ENCODE results near the gene MTMR4. TPM values are rescaled to one million over a fixed set of nuclear protein-coding genes. Genes with fewer than 3 reads are reported as not detected.
A peak's percentile ranks its signal among the peaks of the same experiment; 100 is the strongest.
"Not testable (repeated sequence)": the region's sequence is repeated elsewhere in the genome, so short reads cannot be mapped to it uniquely, and the experiment has no call there.

MTMR4 gene
- total RNA-seq, 1 experiment from 2014 or later: 46.3 TPM

GRCh38 chr17:58525239-58525638 lies 10.8 kb upstream of the MTMR4 start:
- peak; percentile 88 for DNase-seq (ENCODE audit: low spot score)

- no peak for DNase-seq (ENCODE audit: low spot score)
Measured at GRCh38 chr17:58521680-58522079, 7.2 kb upstream of the MTMR4 start.

- DNase-seq (ENCODE audit: low spot score): no peak
Measured at GRCh38 chr17:58520843-58521430, 6.5 kb upstream of the MTMR4 start.

GRCh38 chr17:58517928-58518609 lies 3.6 kb upstream of the MTMR4 start:
- peak; percentile 100 for DNase-seq (ENCODE audit: low spot score)

DNA sequence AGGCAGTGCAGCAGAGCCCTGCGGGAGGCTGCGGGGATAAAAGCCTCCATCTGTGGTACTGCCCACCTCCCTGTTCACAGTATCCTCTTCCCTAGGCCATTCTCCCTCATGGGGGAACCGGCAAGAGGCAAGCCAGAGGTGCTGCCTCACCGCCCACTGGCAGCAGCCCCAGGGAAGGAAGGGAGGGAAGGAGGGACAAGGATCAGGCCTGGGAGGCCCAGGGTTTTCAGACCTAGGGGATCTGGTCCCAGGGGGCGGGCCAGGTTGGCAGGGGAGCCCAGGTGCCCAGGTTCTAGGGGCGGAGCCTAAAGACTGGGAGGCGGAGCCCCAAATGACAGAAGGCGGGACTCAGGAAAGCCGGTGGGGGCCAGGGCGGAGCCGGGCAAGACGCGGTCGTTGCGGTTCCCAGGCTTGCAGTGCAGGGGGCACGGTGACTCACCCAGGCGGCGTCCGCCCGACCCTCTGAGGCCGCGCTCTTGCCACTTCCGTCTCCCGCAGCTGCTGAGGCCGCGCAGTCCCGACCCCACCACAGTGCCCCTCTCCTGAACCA lies 3.0 kb upstream of the MTMR4 start:
- no peak for DNase-seq (ENCODE audit: low spot score)

DNA sequence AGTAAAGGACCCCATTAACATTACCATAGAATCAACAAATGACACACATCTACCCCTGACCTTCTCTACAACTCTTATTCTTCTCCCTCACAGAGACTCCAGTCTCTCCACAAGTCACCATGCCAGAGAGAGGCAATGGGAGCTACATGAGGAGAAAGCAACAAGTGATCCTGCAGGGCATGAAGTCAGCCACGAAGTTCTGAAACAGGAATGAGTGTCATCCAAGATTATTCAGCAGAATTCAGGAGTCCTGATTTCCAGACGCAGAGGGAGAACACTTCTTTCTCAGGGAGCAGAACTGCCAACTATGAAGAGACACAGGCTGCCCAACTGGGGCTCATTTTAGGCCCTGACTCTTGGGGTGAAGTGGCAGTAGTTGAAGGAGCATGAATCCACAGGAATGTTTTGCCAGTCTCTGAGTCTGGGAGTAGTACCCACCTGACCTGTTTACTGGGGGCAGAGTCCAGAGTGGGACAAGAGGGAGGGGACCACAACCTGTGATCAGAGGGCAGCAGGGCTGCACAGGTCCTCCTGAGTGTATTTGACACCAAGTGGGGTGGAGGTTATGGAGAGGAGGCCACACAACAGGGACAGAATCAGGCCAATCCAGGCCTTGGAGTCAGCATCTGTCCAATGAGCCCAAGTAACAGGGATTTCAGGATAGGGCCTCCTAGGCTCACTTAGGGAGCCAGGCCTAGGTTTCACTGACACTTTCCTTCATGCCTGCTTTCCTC lies 2.4 kb upstream of the MTMR4 start:
- no peak for DNase-seq (ENCODE audit: low spot score)

- DNase-seq (ENCODE audit: low spot score): no peak
Measured at GRCh38 chr17:58515286-58515685, 848 bp upstream of the MTMR4 start.

DNA sequence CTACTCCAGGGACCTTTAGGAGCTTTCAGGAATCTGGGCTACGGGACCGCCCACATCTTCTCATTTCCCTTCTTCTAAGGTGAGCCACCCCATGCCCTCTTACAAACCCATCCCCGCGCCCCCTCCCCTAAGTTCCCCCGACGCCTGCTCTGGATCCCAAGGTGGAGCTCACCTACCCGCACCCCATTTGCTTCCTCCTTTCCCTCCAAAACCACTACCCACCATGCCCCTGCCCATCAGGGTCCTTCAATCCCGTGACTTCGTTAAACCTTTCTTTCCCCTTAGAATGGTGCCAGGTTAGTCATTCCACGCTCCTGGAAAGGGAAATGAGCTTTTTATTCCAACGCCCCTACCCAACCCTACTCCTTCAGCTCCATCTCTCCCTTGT lies 326 bp upstream of the MTMR4 start:
- DNase-seq (ENCODE audit: low spot score): no peak

GRCh38 chr17:58513267-58513964 lies 1.0 kb downstream of the MTMR4 start:
- DNase-seq (ENCODE audit: low spot score): no peak

DNA sequence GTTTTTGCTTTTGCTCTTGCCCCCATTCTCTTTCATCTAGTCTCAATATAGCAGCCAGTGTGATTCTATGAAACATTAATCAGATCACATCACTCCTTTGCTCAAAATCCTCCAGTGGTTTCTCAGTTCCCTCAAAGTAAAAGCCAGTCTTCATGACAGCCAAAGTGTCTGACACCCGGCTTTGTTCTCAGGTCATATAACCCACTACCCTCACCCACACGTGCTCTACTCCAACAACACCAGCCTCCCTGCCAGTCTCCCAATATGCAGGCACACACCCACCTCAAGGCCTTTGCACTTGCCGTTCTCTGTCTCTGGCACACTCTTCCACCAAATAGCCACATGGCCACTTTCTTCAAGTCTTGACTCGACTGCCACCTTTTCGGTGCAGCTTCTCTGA lies 4.4 kb downstream of the MTMR4 start:
- no peak for DNase-seq (ENCODE audit: low spot score)

DNA sequence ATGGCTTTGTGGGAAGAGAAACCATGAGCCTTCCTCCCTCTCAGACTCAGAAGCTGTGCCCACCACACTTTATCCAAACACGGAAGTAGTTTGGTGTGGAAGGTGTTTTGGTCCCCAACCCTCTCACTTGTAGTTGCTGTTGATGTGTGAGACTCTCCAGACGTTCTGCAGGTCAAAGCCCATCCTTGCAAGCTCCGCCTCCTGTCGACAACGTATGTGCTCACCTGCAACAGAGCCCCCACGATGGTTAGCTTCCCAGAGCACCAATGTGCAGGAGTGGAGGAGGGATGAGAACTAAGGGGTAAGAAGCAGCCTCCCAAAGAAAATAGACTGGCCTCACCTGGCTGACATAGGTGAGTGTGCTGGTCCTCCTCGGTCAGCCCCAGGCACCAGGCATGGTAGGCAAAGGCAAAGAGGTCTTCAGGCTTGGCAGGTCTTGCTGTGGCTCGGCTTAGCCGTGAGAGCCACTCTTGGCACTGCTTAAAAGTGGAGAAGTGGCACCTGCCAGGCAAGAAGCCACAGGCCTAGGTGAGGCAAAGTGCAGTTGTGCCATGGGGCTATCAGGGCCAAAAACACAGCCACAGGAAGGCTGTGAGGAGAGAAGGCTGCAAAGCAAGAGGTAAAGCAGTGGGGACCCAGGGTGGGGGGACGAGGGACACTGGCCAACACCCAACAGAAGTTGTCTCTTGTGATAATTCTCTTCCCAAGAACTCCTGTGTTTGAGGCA lies 5.9 kb downstream of the MTMR4 start:
- DNase-seq (ENCODE audit: low spot score): no peak

DNA sequence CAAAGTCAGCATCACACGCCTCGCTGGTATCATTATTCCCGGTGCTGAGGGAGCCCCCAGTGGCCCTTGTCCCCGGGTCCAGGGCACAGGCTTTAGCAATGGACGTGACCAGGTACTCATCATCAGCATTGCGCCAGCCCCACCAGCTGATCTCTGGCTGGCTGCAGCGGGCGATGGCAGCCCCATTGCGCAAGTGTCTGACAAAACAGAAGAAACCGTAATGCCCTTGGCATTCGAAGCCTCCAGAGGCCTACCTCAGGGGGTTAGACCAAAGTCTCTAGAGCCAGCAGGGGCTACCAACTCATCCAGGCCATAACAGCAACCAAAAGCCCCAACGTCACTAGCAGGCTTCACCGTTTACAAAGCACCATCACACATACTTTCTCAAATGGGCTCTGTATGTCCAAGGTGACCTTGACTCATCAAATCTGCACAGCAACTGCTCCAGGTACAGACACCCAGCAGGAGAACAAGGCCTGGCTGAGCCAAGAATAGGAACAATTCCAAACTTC lies 7.3 kb downstream of the MTMR4 start:
- no peak for DNase-seq (ENCODE audit: low spot score)

DNA sequence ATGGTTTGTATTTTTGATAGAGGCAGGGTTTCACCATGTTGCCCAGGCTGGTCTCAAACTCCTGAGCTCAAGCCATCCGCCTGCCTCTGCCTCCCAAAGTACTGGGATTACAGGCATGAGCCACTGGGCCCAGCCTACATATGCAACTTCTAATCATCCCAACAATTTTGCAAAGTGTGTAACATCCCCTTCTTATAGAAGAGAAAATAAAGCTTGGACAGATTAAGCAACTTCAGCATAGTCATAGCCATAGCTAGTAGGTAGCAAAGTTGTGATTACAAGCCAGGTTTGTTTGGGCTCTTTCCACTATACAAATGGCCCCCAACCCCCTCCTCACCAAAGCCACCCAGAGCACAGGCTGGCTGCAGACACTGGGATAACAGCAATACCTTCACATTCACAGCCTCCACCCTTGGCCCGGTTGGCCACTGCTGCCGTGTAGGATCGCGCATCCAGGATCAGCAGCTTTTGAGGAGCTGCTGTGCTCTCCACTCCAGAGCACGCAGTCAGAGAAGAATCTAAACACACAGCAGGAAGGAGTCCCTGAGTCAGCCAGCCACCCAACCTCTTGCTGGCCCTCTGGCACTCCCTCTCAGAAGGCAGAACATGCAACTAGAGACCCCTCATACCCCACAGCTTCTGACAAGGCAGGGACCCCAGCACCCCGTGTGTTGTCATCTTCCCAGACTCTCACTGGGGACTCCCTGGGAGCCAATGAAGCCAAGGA lies 7.9 kb downstream of the MTMR4 start:
- DNase-seq (ENCODE audit: low spot score): no peak

- no peak for DNase-seq (ENCODE audit: low spot score)
Measured at GRCh38 chr17:58504826-58505351, 9.5 kb downstream of the MTMR4 start.

- no peak for DNase-seq (ENCODE audit: low spot score)
Measured at GRCh38 chr17:58503866-58504265, 10.6 kb downstream of the MTMR4 start.

GRCh38 chr17:58503134-58503533 lies 11.3 kb downstream of the MTMR4 start:
- not testable (repeated sequence) for DNase-seq (ENCODE audit: low spot score)

DNA sequence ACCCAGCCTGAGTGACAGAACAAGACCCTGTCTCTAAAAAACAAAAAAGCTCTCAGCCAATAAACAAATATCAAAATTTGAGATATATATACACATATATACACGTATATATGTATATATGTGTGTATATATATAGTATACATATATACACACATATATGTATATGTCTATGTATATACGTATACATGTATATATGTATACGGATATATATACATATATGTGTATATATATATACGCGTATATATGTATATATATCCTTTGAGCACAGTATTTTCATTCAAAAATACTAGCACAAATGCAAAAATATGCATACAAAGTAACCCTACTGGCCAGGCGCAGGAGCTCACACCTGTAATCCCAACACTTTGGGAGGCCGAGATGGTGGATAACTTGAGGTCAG lies 13.0 kb downstream of the MTMR4 start:
- DNase-seq (ENCODE audit: low spot score): no peak

- DNase-seq (ENCODE audit: low spot score): no peak
Measured at GRCh38 chr17:58498177-58498828, 16.1 kb downstream of the MTMR4 start.

GRCh38 chr17:58493506-58493905 lies 20.9 kb downstream of the MTMR4 start:
- no peak for DNase-seq (ENCODE audit: low spot score)
